HepG2 (cell line): ENCODE results near the gene CACNG4.

Experiments
- ADNP ChIP-seq: sonication (generic); formaldehyde crosslinking; IDR thresholded peaks from 2 replicates; pipeline ENCODE4 v1.4.0; 2020; ENCODE audit warnings: missing genetic modification reagents
- ARNTL ChIP-seq: sonication (generic); formaldehyde crosslinking; IDR thresholded peaks from 2 replicates; pipeline ENCODE4 v1.4.0; 2020; ENCODE audit warnings: mild to moderate bottlenecking, missing genetic modification reagents
- EEA1 ChIP-seq: sonication (generic); formaldehyde crosslinking; IDR thresholded peaks from 2 replicates; pipeline ENCODE4 v1.5.1; 2020; ENCODE audit warnings: mild to moderate bottlenecking, missing genetic modification reagents, borderline replicate concordance
- EP300 ChIP-seq, 3 experiments: sonication (generic) in 1 of 3; formaldehyde crosslinking in 1 of 3; IDR thresholded peaks; 2 replicates each; pipeline versions ENCODE4 v1.5.1 to v1.6.1; 2011 to 2020; ENCODE audit warnings: low read depth in 2 of 3, low read length in 2 of 3, borderline replicate concordance in 1 of 3, improper control_type of control experiment in 1 of 3, mild to moderate bottlenecking in 1 of 3, missing genetic modification reagents in 1 of 3, moderate library complexity in 1 of 3
- HNF4G ChIP-seq, 2 experiments: sonication (generic) in 1 of 2; formaldehyde crosslinking in 1 of 2; IDR thresholded peaks; 2 replicates each; pipeline versions ENCODE4 v1.4.0 to v1.6.1; 2011 to 2020; ENCODE audit warnings: borderline replicate concordance in 2 of 2, low read depth in 2 of 2, mild to moderate bottlenecking in 2 of 2, low read length in 1 of 2, missing genetic modification reagents in 1 of 2, moderate library complexity in 1 of 2
- POLR2A ChIP-seq, 2 experiments: IDR thresholded peaks; 2 replicates each; pipeline ENCODE4 v1.6.1; 2011; ENCODE audit warnings: low read depth in 2 of 2, low read length in 2 of 2, mild to moderate bottlenecking in 1 of 2, moderate library complexity in 1 of 2; ENCODE audit not compliant: insufficient read depth in 1 of 2
- YEATS2 ChIP-seq: sonication (generic); formaldehyde crosslinking; IDR thresholded peaks from 2 replicates; pipeline ENCODE4 v1.4.0; 2020; ENCODE audit warnings: missing genetic modification reagents, borderline replicate concordance
- ZBTB42 ChIP-seq: sonication (generic); formaldehyde crosslinking; IDR thresholded peaks from 2 replicates; pipeline ENCODE4 v1.5.0; 2020; ENCODE audit warnings: mild to moderate bottlenecking, missing genetic modification reagents
- ZNF292 ChIP-seq: sonication (generic); formaldehyde crosslinking; IDR thresholded peaks from 2 replicates; pipeline ENCODE4 v1.8.1; 2022; ENCODE audit warnings: mild to moderate bottlenecking, low read depth, missing genetic modification reagents, borderline replicate concordance
- ZNF317 ChIP-seq: sonication (generic); formaldehyde crosslinking; IDR thresholded peaks from 2 replicates; pipeline ENCODE4 v1.5.0; 2020; ENCODE audit warnings: mild to moderate bottlenecking, missing genetic modification reagents
- ZNF839 ChIP-seq: sonication (generic); formaldehyde crosslinking; IDR thresholded peaks from 2 replicates; pipeline ENCODE4 v1.4.0; 2020; ENCODE audit warnings: missing genetic modification reagents, mild to moderate bottlenecking, borderline replicate concordance
- TF ChIP-seq, protein P1 (sequence below): sonication (generic); formaldehyde crosslinking; IDR thresholded peaks from 2 replicates; pipeline ENCODE4 v1.4.0; 2020; ENCODE audit warnings: mild to moderate bottlenecking, missing genetic modification reagents
- TF ChIP-seq, protein P2 (sequence below): sonication (generic); formaldehyde crosslinking; IDR thresholded peaks from 2 replicates; pipeline ENCODE4 v1.5.0; 2020; ENCODE audit warnings: mild to moderate bottlenecking, missing genetic modification reagents, moderate library complexity

- TF ChIP-seq ZBTB42, result no peak
- TF ChIP-seq, protein P1, sequence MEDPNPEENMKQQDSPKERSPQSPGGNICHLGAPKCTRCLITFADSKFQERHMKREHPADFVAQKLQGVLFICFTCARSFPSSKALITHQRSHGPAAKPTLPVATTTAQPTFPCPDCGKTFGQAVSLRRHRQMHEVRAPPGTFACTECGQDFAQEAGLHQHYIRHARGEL (CRISPR knock-in tag), result no peak
- no peak for TF ChIP-seq ADNP
- TF ChIP-seq, protein P2, sequence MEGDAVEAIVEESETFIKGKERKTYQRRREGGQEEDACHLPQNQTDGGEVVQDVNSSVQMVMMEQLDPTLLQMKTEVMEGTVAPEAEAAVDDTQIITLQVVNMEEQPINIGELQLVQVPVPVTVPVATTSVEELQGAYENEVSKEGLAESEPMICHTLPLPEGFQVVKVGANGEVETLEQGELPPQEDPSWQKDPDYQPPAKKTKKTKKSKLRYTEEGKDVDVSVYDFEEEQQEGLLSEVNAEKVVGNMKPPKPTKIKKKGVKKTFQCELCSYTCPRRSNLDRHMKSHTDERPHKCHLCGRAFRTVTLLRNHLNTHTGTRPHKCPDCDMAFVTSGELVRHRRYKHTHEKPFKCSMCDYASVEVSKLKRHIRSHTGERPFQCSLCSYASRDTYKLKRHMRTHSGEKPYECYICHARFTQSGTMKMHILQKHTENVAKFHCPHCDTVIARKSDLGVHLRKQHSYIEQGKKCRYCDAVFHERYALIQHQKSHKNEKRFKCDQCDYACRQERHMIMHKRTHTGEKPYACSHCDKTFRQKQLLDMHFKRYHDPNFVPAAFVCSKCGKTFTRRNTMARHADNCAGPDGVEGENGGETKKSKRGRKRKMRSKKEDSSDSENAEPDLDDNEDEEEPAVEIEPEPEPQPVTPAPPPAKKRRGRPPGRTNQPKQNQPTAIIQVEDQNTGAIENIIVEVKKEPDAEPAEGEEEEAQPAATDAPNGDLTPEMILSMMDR (CRISPR knock-in tag), result no peak
- TF ChIP-seq ZNF292 (CRISPR knock-in tag), result no peak
- no peak for TF ChIP-seq POLR2A (IDR thresholded peaks at IDR 0.05; ENCODE audit: insufficient read depth in 1 of 2, low read depth in 2 of 2, low read length in 2 of 2)
- no peak for TF ChIP-seq YEATS2 (CRISPR knock-in tag)
- no peak for TF ChIP-seq ARNTL (CRISPR knock-in tag)
- no peak for TF ChIP-seq HNF4G (IDR thresholded peaks at IDR 0.05; ENCODE audit: borderline replicate concordance, low read depth, low read length)
- no peak for TF ChIP-seq HNF4G (CRISPR knock-in tag; IDR thresholded peaks at IDR 0.05; ENCODE audit: borderline replicate concordance, low read depth)
- no peak for TF ChIP-seq ZNF317 (CRISPR knock-in tag)
- no peak for TF ChIP-seq EEA1
- no peak for TF ChIP-seq ZNF839 (CRISPR knock-in tag)
- TF ChIP-seq EP300 (IDR thresholded peaks at IDR 0.05; ENCODE audit: low read depth in 2 of 2, low read length in 2 of 2), result no peak
- TF ChIP-seq EP300 (CRISPR knock-in tag; IDR thresholded peaks at IDR 0.05; ENCODE audit: borderline replicate concordance), result no peak
Observed at GRCh38 chr17:66944351-66945146, 20.0 kb upstream of the CACNG4 start.
